Coronary artery (tissue), 2 donors: ENCODE results near the gene MYL10.
"Not testable (repeated sequence)": the region's sequence is repeated elsewhere in the genome, so short reads cannot be mapped to it uniquely, and the experiment has no call there.

Source experiments
- DNase-seq: peaks from one replicate; pipeline ENCODE4 v3.0.0-alpha.2; 2017; ENCODE audit warnings: low spot score
- H3K27ac ChIP-seq, 2 donors: fragments of 200-600 bp; sonication (generic); one replicate each; pipeline ENCODE4 v1.5.1; 2016 to 2019
- H3K4me3 ChIP-seq: fragments of 200-600 bp; sonication (generic); 2 replicates; pipeline ENCODE4 v1.5.1; 2016; ENCODE audit warnings: mild to moderate bottlenecking, moderate library complexity
- CTCF ChIP-seq: fragments of 200-600 bp; sonication (generic); IDR thresholded peaks from one replicate; pipeline ENCODE4 v1.5.1; 2019; ENCODE audit warnings: antibody characterized with exemption

The MYL10 gene

GRCh38 chr7:101657171-101657570 lies 28.1 kb upstream of the MYL10 start:
- Histone ChIP-seq H3K27ac (no peak overlapping the region), H3K4me3 (no peak overlapping the region)
- TF ChIP-seq CTCF = no peak
- no peak for DNase-seq

GRCh38 chr7:101651112-101651511 lies 22.0 kb upstream of the MYL10 start:
- no peak for TF ChIP-seq CTCF
- peak overlapping the region; percentile 31 for H3K4me3 ChIP-seq
- DNase-seq = no peak
- no peak overlapping the region for H3K27ac ChIP-seq

GRCh38 chr7:101650579-101651081 lies 21.5 kb upstream of the MYL10 start:
- Histone ChIP-seq H3K4me3 (peak overlapping the region; percentile 31), H3K27ac (no peak overlapping the region)
- TF ChIP-seq CTCF = no peak
- DNase-seq = no peak

- not testable (repeated sequence) for DNase-seq, H3K4me3 ChIP-seq, H3K27ac ChIP-seq
Measured at GRCh38 chr7:101647876-101648275, 18.8 kb upstream of the MYL10 start.

- TF ChIP-seq CTCF = no peak
- Histone ChIP-seq H3K4me3 (no peak overlapping the region), H3K27ac (no peak overlapping the region)
- no peak for DNase-seq
Measured at GRCh38 chr7:101645951-101646350, 16.9 kb upstream of the MYL10 start.

- no peak for TF ChIP-seq CTCF
- Histone ChIP-seq H3K4me3 (peak overlapping the region; percentile 14), H3K27ac (no peak overlapping the region)
- no peak for DNase-seq
Measured at GRCh38 chr7:101644879-101645278, 15.8 kb upstream of the MYL10 start.

GRCh38 chr7:101639127-101639526 lies 10.0 kb upstream of the MYL10 start:
- H3K27ac ChIP-seq, DNase-seq, H3K4me3 ChIP-seq: not testable (repeated sequence)

- no peak for DNase-seq
- Histone ChIP-seq H3K27ac (no peak overlapping the region), H3K4me3 (no peak overlapping the region)
- TF ChIP-seq CTCF = no peak
Measured at GRCh38 chr7:101636822-101637623, 7.9 kb upstream of the MYL10 start.
